HEK293 (cell line): ENCODE data around the gene GALNT1.

Experiments
- ATF2 ChIP-seq: fragments of 450-650 bp; formaldehyde crosslinking; IDR thresholded peaks from 2 replicates; pipeline ENCODE4 v1.5.1; 2016; ENCODE audit warnings: missing biosample characterization, missing genetic modification characterization, low read depth
- CTCF ChIP-seq: fragments of 450-650 bp; formaldehyde crosslinking; IDR thresholded peaks from 2 replicates; pipeline ENCODE4 v1.5.1; 2016; ENCODE audit warnings: missing biosample characterization, missing genetic modification characterization
- PRDM1 ChIP-seq: fragments of 450-650 bp; formaldehyde crosslinking; IDR thresholded peaks from 2 replicates; pipeline ENCODE4; 2016; ENCODE audit warnings: missing biosample characterization, missing genetic modification characterization
- REST ChIP-seq: fragments of 450-650 bp; formaldehyde crosslinking; IDR thresholded peaks from 2 replicates; pipeline ENCODE4 v1.5.1; 2016; ENCODE audit warnings: missing biosample characterization, missing genetic modification characterization
- ZNF37A ChIP-seq: fragments of 450-650 bp; IDR thresholded peaks from 2 replicates; pipeline ENCODE4 v1.5.1; 2018; ENCODE audit warnings: missing biosample characterization, missing genetic modification characterization
- ZNF571 ChIP-seq: fragments of 450-650 bp; formaldehyde crosslinking; IDR thresholded peaks from 2 replicates; pipeline ENCODE4 v1.5.0; 2017; ENCODE audit warnings: missing biosample characterization, missing genetic modification characterization
- ZNF621 ChIP-seq: fragments of 450-650 bp; formaldehyde crosslinking; IDR thresholded peaks from 2 replicates; pipeline ENCODE4 v1.5.1; 2017; ENCODE audit warnings: missing biosample characterization, missing genetic modification characterization
- ZNF76 ChIP-seq: fragments of 450-650 bp; formaldehyde crosslinking; IDR thresholded peaks from 2 replicates; pipeline ENCODE4; 2016; ENCODE audit warnings: low read depth, missing biosample characterization, missing genetic modification characterization, borderline replicate concordance
- TF ChIP-seq, protein P1 (sequence below): fragments of 450-650 bp; formaldehyde crosslinking; IDR thresholded peaks from 2 replicates; pipeline ENCODE4 v1.5.1; 2016; ENCODE audit warnings: missing biosample characterization, missing genetic modification characterization

DNA sequence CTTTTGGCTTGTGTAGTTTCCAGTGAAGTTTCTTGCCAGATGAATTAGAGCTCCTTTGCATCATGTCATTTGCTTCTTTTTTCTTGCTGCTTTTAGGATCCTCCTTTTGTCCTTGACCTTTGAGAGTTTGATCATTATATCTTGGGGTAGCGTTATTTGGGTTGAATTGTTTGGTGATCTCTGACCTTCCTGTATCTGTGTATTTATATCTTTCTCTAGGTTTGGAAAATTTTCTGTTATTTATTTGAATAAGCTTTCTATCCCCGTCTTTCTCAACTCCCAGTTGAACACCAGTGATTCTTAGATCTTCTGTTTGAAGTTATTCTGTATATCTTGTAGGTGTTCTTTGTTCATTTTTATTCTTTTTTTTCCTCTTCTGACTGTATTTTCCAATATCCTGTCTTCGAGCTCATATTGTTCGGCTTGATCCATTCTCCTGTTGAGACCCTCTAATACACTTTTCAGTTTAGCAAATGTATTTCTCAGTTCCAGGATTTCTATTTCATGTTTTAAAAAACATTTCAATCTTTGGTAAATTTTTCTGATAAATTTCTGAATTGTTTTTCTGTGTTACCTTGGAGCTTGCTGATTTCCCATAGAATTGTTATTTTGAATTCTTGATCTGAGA lies 20.8 kb downstream of the GALNT1 start:
- TF ChIP-seq, protein P1, sequence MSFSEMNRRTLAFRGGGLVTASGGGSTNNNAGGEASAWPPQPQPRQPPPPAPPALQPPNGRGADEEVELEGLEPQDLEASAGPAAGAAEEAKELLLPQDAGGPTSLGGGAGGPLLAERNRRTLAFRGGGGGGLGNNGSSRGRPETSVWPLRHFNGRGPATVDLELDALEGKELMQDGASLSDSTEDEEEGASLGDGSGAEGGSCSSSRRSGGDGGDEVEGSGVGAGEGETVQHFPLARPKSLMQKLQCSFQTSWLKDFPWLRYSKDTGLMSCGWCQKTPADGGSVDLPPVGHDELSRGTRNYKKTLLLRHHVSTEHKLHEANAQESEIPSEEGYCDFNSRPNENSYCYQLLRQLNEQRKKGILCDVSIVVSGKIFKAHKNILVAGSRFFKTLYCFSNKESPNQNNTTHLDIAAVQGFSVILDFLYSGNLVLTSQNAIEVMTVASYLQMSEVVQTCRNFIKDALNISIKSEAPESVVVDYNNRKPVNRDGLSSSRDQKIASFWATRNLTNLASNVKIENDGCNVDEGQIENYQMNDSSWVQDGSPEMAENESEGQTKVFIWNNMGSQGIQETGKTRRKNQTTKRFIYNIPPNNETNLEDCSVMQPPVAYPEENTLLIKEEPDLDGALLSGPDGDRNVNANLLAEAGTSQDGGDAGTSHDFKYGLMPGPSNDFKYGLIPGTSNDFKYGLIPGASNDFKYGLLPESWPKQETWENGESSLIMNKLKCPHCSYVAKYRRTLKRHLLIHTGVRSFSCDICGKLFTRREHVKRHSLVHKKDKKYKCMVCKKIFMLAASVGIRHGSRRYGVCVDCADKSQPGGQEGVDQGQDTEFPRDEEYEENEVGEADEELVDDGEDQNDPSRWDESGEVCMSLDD (tag by site-specific recombination): no peak
- TF ChIP-seq REST (tag by site-specific recombination): no peak
- no peak for TF ChIP-seq ZNF571 (tag by site-specific recombination)
- no peak for TF ChIP-seq ZNF621 (tag by site-specific recombination)
- TF ChIP-seq PRDM1 (tag by site-specific recombination): no peak
- TF ChIP-seq ZNF37A (tag by site-specific recombination): no peak
- TF ChIP-seq ATF2 (tag by site-specific recombination): no peak
- TF ChIP-seq ZNF76 (tag by site-specific recombination): no peak
- no peak for TF ChIP-seq CTCF
